ENCODE results near the gene NPAS2. TPM values are rescaled to one million over a fixed set of nuclear protein-coding genes. Genes with fewer than 3 reads are reported as not detected.

Gene NPAS2
- total RNA-seq, 2 donors from 2014 or later: 1.1 to 1.6 TPM

DNA sequence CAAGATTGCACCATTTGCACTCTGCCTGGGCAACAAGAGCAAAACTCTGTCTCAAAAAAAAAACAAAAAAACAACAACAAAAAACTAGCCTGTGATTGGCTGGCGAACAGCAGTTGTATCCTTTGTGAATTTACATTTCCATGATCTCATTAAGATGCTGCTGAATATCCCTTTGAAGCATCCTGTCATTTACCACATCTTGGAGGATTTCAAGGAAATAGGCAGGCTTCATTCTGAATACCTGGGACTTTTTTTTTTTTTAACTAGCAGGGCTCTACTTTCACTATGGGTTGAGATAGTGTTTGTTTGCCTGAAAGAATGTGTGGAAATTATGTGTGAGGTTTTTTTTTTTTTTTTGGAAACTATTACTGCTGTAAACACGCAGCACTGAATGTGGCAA is 132.6 kb downstream of the NPAS2 start:
- Mint-ChIP-seq H3K36me3 (ENCODE audit: low read depth) (no peaks in the 10 kb centered on the region), H3K4me3 (no peak overlapping the region), H3K27me3 (ENCODE audit: insufficient read depth) (no peaks in the 10 kb centered on the region), H3K27ac (no peak overlapping the region), H3K4me1 (no peaks in the 10 kb centered on the region), H3K9me3 (no peaks in the 10 kb centered on the region)
- H3K9ac ChIP-seq (ENCODE audit: extremely low read depth, low read length, poor library complexity, severe bottlenecking): no peak overlapping the region
- H3K36me3 ChIP-seq (ENCODE audit: control insufficient read depth, insufficient read depth, low read length): no peaks in the 10 kb centered on the region
- DNase-seq: no peak
- no peaks in the 10 kb centered on the region for H3K4me1 ChIP-seq (ENCODE audit: control insufficient read depth, insufficient read depth, low read length)
- no peak overlapping the region for H3K27ac ChIP-seq (ENCODE audit: low read depth, low read length)
- WGBS, 2 experiments (ENCODE audit: insufficient coverage in 1 of 2, insufficient read length in 1 of 2): 83 to 97% methylated on average over 2 of the region's 2 CpGs
- no peaks in the 10 kb centered on the region for H3K9me3 ChIP-seq (ENCODE audit: control insufficient read depth, low read length)
- no peak overlapping the region for H3K4me3 ChIP-seq (ENCODE audit: low read length)
- no peaks in the 10 kb centered on the region for H3K27me3 ChIP-seq (ENCODE audit: control insufficient read depth, insufficient read depth, low read length, poor library complexity, severe bottlenecking)
- TF ChIP-seq, protein P1, sequence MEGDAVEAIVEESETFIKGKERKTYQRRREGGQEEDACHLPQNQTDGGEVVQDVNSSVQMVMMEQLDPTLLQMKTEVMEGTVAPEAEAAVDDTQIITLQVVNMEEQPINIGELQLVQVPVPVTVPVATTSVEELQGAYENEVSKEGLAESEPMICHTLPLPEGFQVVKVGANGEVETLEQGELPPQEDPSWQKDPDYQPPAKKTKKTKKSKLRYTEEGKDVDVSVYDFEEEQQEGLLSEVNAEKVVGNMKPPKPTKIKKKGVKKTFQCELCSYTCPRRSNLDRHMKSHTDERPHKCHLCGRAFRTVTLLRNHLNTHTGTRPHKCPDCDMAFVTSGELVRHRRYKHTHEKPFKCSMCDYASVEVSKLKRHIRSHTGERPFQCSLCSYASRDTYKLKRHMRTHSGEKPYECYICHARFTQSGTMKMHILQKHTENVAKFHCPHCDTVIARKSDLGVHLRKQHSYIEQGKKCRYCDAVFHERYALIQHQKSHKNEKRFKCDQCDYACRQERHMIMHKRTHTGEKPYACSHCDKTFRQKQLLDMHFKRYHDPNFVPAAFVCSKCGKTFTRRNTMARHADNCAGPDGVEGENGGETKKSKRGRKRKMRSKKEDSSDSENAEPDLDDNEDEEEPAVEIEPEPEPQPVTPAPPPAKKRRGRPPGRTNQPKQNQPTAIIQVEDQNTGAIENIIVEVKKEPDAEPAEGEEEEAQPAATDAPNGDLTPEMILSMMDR (conservative IDR thresholded peaks at IDR 0.05): no peak

DNA sequence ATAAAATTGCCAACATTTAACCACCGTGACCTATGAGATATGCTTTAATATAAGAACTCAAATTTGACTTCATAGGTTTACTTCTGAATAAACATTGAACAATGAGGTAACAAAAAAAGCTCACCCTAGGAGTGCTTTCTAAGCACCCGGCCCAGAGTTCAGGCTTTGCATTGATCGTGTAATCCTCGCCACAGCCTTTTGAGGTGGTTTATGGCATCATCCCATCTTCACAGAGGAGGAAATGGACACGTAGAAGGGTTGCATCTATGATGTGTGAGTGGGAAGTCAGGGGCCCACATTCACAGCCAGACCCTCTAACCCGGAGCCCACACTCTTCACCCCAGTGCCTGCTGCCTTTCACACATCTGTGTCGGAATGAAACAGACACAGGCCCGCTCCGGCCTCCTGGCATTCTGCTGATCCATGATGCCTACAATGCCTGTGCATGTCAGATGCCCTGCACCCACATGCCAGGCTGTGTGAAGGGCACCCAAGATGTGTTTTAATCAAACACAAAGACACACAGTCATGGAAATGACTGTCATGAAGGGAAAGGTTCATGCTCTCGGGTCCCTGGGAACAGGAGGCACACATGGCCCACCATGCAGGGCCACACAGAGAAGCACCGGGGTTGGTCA is 133.6 kb downstream of the NPAS2 start:
- no peaks in the 10 kb centered on the region for H3K27me3 Mint-ChIP-seq (ENCODE audit: insufficient read depth)
- no peak overlapping the region for H3K4me3 Mint-ChIP-seq
- WGBS, 2 experiments (ENCODE audit: insufficient coverage in 1 of 2, insufficient read length in 1 of 2): 94% methylated on average over 8 to 11 of the region's 11 CpGs

DNA sequence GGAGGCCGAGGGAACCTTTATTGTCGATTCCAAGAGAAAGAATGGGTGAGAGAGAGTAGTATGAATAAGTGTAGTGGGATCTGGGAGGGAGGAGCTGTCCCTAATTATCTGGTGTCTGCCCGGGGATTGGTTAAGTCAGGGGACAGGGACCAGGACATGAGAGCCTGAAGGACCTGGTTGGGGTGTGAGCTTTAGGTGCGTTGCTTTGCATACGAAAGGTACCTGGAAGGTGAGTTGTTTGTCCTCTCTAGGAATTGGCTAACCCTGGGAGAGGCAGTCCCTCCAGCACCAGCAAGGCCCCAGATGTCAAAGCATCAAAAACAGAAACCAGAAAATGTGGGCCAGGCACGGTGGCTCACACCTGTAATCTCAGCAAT is 134.1 kb downstream of the NPAS2 start:
- H3K4me1 Mint-ChIP-seq: no peaks in the 10 kb centered on the region
- no peaks in the 10 kb centered on the region for H3K27me3 Mint-ChIP-seq (ENCODE audit: insufficient read depth)
- Histone ChIP-seq H3K27me3 (ENCODE audit: control insufficient read depth, insufficient read depth, low read length, poor library complexity, severe bottlenecking) (no peaks in the 10 kb centered on the region), H3K27ac (ENCODE audit: low read depth, low read length) (no peak overlapping the region), H3K4me3 (ENCODE audit: low read length) (no peak overlapping the region), H3K4me1 (ENCODE audit: control insufficient read depth, insufficient read depth, low read length) (no peaks in the 10 kb centered on the region), H3K36me3 (ENCODE audit: control insufficient read depth, insufficient read depth, low read length) (no peaks in the 10 kb centered on the region), H3K9ac (ENCODE audit: extremely low read depth, low read length, poor library complexity, severe bottlenecking) (no peak overlapping the region), H3K9me3 (ENCODE audit: control insufficient read depth, low read length) (no peaks in the 10 kb centered on the region)
- H3K27ac Mint-ChIP-seq: no peak overlapping the region
- peak; percentile 55 for DNase-seq
- H3K36me3 Mint-ChIP-seq (ENCODE audit: low read depth): no peaks in the 10 kb centered on the region
- 93 to 96% methylated on average over 4 to 6 of the region's 6 CpGs for WGBS, 2 experiments (ENCODE audit: insufficient coverage in 1 of 2, insufficient read length in 1 of 2)
- TF ChIP-seq, protein P1 (conservative IDR thresholded peaks at IDR 0.05): no peak
- H3K4me3 Mint-ChIP-seq: no peak overlapping the region
- no peaks in the 10 kb centered on the region for H3K9me3 Mint-ChIP-seq

More for the DNA sequence above, 133.6 kb downstream of the NPAS2 start:
- Histone ChIP-seq H3K9me3 (ENCODE audit: control insufficient read depth, low read length) (no peaks in the 10 kb centered on the region), H3K27ac (ENCODE audit: low read depth, low read length) (no peak overlapping the region), H3K36me3 (ENCODE audit: control insufficient read depth, insufficient read depth, low read length) (no peaks in the 10 kb centered on the region), H3K4me1 (ENCODE audit: control insufficient read depth, insufficient read depth, low read length) (no peaks in the 10 kb centered on the region), H3K4me3 (ENCODE audit: low read length) (no peak overlapping the region), H3K27me3 (ENCODE audit: control insufficient read depth, insufficient read depth, low read length, poor library complexity, severe bottlenecking) (no peaks in the 10 kb centered on the region), H3K9ac (ENCODE audit: extremely low read depth, low read length, poor library complexity, severe bottlenecking) (no peak overlapping the region)
- H3K9me3 Mint-ChIP-seq: no peaks in the 10 kb centered on the region
- TF ChIP-seq, protein P1 (conservative IDR thresholded peaks at IDR 0.05): no peak
- H3K27ac Mint-ChIP-seq: no peak overlapping the region
- H3K36me3 Mint-ChIP-seq (ENCODE audit: low read depth): no peaks in the 10 kb centered on the region
- H3K4me1 Mint-ChIP-seq: no peaks in the 10 kb centered on the region
- no peak for DNase-seq
